GM12872 (cell line): ENCODE results near the gene SBDS.
"Not testable (repeated sequence)": the region's sequence is repeated elsewhere in the genome, so short reads cannot be mapped to it uniquely, and the experiment has no call there.

Experiments
- TF ChIP-seq, protein P1 (sequence below): IDR thresholded peaks from 3 replicates; pipeline ENCODE4 v1.5.1; 2011; ENCODE audit warnings: low read depth, mild to moderate bottlenecking, low read length, moderate library complexity; ENCODE audit not compliant: insufficient read depth

Gene SBDS

DNA sequence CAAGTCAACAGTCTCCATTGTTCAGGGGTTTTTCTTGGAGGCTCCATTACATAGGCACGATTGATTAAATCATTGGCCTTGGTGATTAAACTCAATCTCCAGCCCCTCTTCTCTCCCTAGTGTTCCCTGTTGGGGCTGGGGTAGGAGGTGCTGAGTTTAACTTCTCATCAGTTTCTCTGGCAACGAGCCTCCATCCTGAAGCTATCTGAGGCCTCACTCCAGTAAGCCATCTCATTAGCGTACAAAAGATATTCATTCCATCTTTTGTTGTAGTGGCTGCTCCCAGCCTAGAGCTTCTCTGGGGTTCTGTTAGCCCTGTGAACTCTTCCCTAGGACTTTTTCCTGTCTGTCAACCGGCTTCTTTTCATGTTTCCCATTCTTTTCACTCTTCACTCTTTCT, 12.9 kb upstream of the SBDS start:
- TF ChIP-seq, protein P1, sequence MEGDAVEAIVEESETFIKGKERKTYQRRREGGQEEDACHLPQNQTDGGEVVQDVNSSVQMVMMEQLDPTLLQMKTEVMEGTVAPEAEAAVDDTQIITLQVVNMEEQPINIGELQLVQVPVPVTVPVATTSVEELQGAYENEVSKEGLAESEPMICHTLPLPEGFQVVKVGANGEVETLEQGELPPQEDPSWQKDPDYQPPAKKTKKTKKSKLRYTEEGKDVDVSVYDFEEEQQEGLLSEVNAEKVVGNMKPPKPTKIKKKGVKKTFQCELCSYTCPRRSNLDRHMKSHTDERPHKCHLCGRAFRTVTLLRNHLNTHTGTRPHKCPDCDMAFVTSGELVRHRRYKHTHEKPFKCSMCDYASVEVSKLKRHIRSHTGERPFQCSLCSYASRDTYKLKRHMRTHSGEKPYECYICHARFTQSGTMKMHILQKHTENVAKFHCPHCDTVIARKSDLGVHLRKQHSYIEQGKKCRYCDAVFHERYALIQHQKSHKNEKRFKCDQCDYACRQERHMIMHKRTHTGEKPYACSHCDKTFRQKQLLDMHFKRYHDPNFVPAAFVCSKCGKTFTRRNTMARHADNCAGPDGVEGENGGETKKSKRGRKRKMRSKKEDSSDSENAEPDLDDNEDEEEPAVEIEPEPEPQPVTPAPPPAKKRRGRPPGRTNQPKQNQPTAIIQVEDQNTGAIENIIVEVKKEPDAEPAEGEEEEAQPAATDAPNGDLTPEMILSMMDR: no peak

DNA sequence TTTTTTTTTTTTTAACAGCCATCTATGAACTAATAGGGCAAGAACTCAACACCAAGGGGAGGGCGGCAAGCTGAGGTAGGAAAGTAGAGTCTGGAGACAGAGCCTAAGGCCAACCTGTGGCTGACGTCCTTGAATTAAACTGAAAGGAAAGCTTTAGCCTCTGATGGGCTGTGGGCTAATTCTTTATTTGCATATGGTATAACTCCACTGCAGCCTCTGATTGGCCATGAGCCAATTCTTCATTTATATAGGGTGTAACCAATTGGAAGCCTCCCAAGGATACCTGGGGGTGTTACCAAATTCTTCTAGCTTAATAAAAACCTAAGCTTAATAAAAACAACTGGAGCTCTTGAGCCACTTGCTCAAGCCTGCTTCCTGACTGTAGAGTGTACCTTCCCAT, 11.6 kb upstream of the SBDS start:
- TF ChIP-seq, protein P1: no peak

DNA sequence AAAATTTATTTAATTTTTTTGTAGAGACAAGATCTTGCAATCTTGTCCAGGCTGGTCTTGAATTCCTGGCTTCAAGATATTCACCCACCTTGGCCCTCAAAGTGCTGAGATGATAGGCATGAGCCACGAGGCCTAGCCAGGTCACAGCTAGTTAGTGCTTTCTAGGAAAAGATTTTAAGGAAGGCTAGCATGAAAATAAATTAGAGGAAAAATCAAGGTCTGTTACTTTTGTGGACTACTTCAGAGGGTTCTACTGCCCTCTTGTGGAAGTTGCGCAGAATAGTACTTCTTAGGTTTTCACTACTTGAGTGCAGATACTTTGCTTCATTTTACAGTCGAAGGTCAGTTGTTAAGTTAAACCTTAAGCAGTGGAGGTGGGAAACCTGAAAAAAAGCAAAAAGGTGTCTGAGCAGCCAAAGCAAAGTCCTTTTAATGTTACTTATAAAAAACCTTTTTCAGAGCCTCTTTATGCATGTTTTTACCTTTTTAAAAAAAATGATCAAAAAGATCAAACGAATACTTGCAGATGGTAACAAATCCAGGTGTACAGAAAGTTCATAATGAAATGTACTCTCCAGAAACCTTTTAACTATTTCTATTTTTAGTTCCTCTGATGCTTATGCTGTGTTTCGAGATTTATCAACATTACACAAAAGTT, 5.3 kb upstream of the SBDS start:
- TF ChIP-seq, protein P1: 0 out of 3 replicates have a peak, but pooled peaks have one; percentile 14

DNA sequence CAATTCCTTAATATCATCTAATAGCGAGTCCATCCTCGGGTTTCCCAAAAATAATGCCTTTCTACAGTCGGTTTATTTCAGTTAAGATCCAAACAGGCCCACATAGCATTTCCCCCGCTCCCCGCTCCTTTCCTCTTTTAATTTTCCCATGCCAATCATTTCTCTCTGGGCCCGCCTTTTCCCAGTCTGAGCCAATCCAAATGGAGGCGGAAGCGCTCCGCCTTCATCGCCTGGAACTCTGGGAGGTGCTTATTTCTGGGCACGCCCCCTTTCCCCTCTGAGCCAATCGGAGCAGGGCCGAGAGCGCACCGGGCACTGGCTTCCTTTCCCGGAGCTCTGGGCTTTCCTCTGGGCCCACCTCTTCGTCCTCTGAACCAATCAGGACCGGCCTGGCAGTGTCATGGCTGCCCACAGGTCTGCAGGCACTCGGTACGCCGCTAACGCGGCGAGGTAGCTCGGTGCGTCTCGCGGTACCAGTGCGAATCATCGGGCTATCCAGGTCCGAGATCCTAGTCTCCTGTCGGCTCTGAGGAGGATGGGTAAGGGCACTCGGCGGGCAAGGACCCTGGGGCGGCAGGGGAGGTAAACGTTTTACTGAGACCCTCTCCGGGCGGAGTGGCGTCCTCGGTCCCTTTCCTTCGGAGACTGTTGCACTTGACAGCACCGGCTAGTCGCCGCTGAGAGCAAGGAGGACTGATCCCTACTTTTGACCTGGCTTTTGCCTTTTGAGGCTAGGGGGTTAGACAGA, 1.2 kb upstream of the SBDS start, which contains the start of gene TYW1:
Gene TYW1 (plus strand): TSS at position 390 of the 748 bp plus-strand sequence. CDS start 146 bp downstream, at position 536.
- TF ChIP-seq, protein P1: not testable (repeated sequence)

DNA sequence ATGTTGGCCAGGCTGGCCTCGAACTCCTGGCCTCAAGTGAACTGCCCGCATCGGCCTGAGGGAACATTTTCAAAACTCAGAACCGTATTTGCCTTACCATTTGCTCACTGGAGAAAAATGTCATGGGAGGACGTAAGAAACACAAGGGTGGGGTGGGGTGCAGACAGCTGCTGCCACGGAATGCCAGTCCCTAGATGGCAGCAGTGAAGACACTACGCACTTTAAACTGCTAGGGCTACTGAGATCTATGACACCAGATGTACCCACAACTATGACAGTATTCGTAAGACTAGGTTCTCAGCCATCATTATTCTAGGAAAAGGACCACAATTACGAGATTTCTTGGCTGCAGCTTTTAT, 716 bp downstream of the SBDS start:
- TF ChIP-seq, protein P1: peak; percentile 50

DNA sequence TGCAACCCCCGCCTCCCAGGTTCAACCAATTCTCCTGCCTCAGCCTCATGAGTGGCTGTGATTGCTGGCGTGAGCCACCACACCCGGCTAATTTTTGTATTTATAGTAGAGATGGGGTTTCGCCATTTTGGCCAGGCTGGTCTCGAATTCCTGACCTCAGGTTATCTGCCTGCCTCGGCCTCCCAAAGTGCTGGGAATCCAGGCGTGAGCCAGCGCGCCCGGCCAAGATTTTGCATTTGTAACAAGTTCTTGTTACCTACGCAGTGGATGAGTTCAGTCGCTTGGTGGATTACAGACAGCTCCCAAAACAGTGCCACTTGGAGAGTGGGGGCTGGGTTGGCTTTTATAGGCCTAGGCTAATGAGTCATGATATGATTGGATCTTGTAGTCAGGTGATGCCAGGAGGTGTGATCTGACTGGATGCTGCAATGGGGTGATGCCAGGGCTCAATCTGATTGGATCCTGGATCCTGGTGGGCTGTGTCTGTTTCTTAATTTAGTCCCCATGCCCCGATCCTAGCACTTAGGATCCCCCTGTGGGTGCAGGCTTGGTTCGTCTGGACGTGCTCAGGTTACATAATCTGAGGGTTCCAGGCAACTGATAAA, 20.3 kb downstream of the SBDS start:
- TF ChIP-seq, protein P1: no peak

DNA sequence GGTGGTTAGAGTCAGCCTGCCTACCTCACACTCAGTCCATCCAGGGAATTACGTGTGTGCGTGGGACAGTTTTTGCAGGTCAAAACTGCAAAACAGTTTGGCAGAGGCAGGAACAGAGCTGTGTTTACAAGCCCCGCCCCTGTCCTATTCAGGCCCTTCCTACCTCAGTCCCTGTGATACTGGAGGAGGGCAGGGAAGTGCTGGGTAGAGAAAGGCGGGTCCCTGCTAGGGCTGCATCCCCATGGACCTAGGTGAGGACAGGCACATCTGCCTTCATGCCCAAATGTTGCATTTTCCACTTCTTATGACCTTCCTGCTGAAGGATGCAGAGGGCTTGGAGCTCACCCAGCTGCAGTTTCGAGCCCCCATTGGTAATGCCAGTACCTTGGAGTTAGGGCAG, 25.1 kb downstream of the SBDS start:
- TF ChIP-seq, protein P1: no peak
